ENCODE measurements around the gene STXBP6.

DNA sequence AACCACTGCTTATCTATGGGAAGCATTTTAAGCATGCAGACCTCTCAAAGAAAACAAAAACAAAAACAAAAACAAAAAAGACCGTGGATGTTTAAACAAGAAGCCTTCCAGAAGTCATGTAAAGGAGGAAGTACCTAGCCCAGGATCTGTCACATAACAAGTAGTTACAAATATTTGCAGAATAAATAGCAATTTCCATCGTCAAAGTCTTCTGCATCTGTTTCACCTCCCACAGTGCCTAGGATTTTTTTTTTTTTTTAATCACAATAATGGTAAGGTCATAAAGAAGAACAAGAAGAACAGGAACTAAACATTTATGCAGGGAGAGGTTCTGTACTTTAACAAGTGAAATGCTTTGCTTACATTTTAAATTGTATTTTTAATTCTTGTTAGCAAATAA is 2.4 kb upstream of the STXBP6 start:
- TF ChIP-seq, protein P1, sequence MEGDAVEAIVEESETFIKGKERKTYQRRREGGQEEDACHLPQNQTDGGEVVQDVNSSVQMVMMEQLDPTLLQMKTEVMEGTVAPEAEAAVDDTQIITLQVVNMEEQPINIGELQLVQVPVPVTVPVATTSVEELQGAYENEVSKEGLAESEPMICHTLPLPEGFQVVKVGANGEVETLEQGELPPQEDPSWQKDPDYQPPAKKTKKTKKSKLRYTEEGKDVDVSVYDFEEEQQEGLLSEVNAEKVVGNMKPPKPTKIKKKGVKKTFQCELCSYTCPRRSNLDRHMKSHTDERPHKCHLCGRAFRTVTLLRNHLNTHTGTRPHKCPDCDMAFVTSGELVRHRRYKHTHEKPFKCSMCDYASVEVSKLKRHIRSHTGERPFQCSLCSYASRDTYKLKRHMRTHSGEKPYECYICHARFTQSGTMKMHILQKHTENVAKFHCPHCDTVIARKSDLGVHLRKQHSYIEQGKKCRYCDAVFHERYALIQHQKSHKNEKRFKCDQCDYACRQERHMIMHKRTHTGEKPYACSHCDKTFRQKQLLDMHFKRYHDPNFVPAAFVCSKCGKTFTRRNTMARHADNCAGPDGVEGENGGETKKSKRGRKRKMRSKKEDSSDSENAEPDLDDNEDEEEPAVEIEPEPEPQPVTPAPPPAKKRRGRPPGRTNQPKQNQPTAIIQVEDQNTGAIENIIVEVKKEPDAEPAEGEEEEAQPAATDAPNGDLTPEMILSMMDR (IDR thresholded peaks at IDR 0.05; ENCODE audit: low read depth, low read length), result no peak
- TF ChIP-seq EZH2phosphoT487 (IDR thresholded peaks at IDR 0.05; ENCODE audit: low read depth), result no peak
